ENCODE measurements around the gene NUDT14.

DNA sequence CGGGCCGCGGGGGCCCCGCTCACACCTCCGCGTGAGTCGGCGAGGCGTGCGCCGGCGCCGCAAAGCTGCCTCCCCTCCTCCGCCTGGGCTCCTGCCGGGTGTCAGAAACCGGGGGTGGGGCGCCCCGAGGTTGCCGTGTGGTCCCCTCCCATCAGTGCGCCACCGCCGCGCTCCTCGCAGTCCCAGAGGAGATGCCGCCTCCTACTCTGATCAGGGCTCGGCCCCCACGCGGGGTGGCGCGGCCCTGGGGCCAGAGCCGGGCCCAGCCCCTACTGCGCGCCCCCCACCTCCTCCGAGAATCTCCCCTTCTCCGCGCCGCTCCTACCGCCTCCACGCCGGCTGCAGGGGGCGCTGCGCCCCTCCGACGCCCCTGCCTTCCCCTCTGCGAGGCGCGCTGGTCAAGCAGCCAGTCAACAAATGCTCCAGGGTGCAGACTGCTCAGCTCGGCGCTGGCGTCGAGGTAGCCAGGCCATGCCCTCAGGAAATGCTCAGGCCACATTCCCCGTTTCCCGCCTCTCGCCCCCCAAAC is 12.1 kb downstream of the NUDT14 start:
- TF ChIP-seq, protein P1, sequence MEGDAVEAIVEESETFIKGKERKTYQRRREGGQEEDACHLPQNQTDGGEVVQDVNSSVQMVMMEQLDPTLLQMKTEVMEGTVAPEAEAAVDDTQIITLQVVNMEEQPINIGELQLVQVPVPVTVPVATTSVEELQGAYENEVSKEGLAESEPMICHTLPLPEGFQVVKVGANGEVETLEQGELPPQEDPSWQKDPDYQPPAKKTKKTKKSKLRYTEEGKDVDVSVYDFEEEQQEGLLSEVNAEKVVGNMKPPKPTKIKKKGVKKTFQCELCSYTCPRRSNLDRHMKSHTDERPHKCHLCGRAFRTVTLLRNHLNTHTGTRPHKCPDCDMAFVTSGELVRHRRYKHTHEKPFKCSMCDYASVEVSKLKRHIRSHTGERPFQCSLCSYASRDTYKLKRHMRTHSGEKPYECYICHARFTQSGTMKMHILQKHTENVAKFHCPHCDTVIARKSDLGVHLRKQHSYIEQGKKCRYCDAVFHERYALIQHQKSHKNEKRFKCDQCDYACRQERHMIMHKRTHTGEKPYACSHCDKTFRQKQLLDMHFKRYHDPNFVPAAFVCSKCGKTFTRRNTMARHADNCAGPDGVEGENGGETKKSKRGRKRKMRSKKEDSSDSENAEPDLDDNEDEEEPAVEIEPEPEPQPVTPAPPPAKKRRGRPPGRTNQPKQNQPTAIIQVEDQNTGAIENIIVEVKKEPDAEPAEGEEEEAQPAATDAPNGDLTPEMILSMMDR (IDR thresholded peaks at IDR 0.05; ENCODE audit: poor library complexity, severe bottlenecking) = peak; percentile 68
- TF ChIP-seq EZH2 (IDR thresholded peaks at IDR 0.05; ENCODE audit: borderline replicate concordance, insufficient read depth, low read length, poor library complexity, severe bottlenecking) (no peak), POLR2AphosphoS5 (IDR thresholded peaks at IDR 0.05) (no peak), EP300 (conservative IDR thresholded peaks at IDR 0.05; ENCODE audit: poor library complexity, severe bottlenecking) (no peak), RAD21 (conservative IDR thresholded peaks at IDR 0.05) (peak; percentile 39), MXI1 (conservative IDR thresholded peaks at IDR 0.05; ENCODE audit: poor library complexity, severe bottlenecking) (peak; percentile 27)

All from neural cell (in vitro differentiated cells).